ENCODE results near the gene GALNT9. TPM values are rescaled to one million over a fixed set of nuclear protein-coding genes. Genes with fewer than 3 reads are reported as not detected.
A peak's percentile ranks its signal among the peaks of the same experiment; 100 is the strongest.
"Not testable (repeated sequence)": the region's sequence is repeated elsewhere in the genome, so short reads cannot be mapped to it uniquely, and the experiment has no call there.

GALNT9 gene
- total RNA-seq, 4 donors from 2014 or later, result 10.9 to 52.7 (median 36.7) TPM; not detected in 1

DNA sequence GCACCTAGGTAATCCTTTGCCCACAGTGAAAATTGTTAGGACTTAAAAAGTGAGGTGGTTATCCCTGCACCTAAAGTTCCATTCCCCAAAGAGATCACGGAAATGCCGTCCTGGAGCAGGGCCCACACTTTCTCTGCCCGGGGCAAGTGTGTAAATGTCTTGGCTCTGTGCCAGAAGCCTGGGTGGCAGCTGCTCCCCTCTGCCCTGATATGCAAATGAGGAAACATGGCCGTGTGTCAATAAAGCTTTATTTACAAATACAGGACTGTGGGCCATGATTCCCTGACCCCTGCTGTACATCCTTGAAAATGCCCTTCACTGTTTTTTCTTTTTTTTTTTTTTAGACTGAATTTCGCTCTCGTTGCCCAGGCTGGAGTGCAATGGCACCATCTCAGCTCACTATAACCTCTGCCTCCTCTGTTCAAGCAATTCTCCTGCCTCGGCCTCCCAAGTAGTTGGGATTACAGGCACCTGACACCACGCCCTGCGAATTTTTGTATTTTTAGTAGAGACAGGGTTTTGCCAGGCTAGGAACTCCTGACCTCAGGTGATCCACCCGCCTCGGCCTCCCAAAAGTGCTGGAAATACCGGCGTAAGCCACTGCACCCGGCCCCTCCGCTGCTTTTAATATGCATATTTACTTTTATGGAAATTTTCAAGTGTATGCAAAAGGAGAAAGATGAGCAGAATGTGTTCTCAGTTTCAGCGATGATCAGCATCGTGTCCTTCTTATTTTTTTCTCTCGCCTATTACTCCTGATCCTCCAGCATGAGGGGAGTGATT lies 75.5 kb downstream of the GALNT9 start:
- no peak for DNase-seq (ENCODE audit: low spot score)
- TF ChIP-seq, protein P1, sequence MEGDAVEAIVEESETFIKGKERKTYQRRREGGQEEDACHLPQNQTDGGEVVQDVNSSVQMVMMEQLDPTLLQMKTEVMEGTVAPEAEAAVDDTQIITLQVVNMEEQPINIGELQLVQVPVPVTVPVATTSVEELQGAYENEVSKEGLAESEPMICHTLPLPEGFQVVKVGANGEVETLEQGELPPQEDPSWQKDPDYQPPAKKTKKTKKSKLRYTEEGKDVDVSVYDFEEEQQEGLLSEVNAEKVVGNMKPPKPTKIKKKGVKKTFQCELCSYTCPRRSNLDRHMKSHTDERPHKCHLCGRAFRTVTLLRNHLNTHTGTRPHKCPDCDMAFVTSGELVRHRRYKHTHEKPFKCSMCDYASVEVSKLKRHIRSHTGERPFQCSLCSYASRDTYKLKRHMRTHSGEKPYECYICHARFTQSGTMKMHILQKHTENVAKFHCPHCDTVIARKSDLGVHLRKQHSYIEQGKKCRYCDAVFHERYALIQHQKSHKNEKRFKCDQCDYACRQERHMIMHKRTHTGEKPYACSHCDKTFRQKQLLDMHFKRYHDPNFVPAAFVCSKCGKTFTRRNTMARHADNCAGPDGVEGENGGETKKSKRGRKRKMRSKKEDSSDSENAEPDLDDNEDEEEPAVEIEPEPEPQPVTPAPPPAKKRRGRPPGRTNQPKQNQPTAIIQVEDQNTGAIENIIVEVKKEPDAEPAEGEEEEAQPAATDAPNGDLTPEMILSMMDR (IDR thresholded peaks at IDR 0.05), result no peak
- no peak for ATAC-seq (ENCODE audit: low FRiP score)

DNA sequence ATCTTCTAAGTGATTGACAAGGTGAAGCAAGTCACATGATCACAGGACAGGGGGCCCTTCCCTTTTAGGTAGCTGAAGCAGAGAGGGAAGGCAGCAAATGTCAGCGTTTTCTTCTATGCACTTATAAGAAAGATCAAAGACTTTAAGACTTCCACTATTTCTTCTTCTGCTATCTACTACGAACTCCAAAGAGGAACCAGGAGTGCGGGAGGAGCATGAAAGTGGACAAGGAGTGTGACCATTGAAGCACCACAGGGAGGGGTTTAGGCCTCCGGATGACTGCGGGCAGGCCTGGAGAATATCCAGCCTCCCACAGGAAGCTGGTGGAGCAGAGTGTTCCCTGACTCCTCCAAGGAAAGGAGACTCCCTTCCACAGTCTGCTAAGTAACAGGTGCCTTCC lies 76.4 kb downstream of the GALNT9 start:
- not testable (repeated sequence) for DNase-seq (ENCODE audit: low spot score); ATAC-seq (ENCODE audit: low FRiP score)

DNA sequence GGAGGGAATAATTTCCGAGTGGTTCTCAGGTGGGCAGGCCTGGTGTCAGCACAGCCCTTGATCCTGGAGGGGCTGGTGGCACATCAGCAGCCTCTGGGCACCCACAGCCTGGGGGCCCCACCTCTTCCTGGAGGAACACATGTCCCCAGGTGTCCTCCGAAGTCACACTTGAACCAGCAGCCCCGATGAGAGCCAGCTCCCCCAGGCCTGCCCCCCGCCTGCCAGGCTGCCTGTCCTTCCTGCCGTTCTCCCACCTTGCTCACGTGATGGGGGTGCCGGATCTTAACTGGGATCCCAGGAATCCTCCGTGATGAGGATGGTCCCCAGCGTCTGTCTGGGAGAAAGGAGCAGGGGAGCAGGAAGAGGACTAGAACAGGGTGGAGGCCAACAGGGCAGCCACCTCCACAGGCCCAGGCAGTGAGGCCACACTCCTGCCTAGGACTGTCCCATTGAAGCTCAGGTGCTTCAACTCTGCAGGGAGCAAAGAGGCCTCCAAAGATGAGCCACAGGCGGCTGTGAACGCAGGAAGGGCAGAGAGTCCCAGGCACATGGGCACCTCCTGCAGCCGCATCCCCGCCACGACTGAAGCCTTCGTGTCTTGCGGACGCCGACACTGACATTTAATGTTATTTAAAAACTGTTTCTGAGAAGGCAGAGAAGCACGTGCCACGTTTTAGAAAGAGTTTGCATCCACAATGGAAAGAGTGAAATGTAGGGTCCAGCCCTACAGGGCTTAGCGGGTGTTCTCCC lies 77.5 kb downstream of the GALNT9 start:
- DNase-seq (ENCODE audit: low spot score) (no peak), ATAC-seq (ENCODE audit: low FRiP score) (peak; percentile 16)
- TF ChIP-seq, protein P1 (IDR thresholded peaks at IDR 0.05), result no peak

DNA sequence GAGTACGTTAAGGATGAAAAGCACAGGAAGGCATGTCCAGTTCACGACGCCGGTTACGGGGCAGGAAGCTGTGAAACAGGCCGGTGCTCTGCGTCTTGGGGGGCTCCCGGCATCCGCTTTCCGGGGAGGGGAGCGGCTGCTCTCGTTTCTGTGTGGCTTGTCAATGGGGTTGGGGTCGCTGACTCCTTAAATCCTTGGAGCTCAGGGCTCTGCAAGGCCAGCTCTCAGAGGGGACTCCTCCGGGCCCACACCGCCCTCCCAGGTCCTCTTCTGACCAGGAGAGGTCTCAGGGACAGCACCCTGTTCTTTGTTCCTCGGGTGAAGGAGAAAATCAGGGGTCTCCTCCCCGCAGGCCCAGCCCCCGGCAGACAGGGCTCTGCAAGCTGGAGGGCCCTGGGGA lies 78.1 kb downstream of the GALNT9 start:
- TF ChIP-seq, protein P1 (IDR thresholded peaks at IDR 0.05), result no peak
- ATAC-seq (ENCODE audit: low FRiP score), result no peak
- DNase-seq (ENCODE audit: low spot score), result no peak

DNA sequence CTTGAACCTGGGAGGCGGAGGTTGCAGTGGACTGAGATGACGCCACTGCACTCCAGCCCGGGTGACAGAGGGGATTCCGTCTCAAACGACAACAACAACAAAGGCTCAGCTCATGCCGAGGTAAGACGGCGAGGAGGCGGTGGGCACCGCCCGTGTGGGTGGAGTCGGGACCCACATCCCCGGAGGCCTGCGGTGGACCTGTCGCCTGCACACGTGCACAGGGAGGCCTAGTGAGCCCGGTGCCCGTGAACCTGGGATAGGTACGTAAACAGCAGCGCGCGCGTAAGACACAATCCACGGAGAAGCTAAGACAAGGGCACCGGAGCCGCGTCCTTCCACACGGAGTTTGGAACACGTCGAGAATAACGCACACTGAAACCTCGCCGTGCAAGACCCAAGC lies 78.7 kb downstream of the GALNT9 start:
- DNase-seq (ENCODE audit: low spot score) (no peak), ATAC-seq (ENCODE audit: low FRiP score) (no peak)
- TF ChIP-seq, protein P1 (IDR thresholded peaks at IDR 0.05), result no peak

DNA sequence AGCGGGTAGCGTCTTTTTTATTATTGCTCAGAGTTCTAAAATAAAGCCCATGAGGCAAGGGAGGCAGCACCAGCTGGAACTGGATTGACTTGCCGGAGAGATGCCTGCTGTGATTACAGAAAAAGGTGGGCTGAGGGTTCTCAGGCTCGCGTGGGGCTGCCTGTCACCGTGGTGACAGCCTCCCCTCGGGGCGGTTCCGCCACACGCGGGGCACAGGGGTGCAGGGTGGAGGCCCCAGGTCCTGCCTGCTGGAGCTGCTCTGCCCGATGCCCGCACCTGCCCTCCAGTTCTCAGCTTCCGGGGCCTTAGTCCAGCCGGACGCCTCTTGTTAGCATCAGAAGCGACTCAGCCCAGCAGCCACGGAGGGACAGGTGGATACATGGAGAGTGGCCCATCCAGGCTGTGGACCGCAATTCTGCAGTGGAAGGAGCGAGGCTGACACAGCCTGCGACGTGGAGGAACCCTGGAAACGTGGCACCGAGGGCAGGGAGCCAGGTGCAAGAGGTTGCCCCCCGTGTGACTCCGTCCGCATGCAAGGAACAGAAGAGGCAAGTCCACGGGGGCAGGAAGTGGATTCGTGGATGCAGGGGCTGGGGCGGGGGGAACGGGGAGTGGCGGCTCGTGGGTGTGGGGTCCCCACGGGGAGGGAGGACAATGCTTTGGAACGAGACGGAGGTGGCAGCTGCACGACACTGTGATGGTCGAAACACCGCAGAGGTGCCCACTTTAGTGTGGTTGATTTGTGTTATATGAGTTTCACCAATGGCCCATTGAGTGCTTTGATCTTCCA lies 79.5 kb downstream of the GALNT9 start:
- no peak for DNase-seq (ENCODE audit: low spot score)
- ATAC-seq (ENCODE audit: low FRiP score), result no peak
- TF ChIP-seq, protein P1 (IDR thresholded peaks at IDR 0.05), result no peak

Measured in omental fat pad (tissue), 4 donors.